Activated CD4-positive, alpha-beta T cell treated with anti-CD3 and anti-CD28 coated beads, Interleukin-2, amount 50 U/mL, for 1 hour (primary cell): Measurements from ENCODE around the gene GINS2.

ENCODE experiments used
- DNase-seq: peaks from one replicate; pipeline ENCODE4 v3.0.0-alpha.2; 2020

The GINS2 gene

DNA sequence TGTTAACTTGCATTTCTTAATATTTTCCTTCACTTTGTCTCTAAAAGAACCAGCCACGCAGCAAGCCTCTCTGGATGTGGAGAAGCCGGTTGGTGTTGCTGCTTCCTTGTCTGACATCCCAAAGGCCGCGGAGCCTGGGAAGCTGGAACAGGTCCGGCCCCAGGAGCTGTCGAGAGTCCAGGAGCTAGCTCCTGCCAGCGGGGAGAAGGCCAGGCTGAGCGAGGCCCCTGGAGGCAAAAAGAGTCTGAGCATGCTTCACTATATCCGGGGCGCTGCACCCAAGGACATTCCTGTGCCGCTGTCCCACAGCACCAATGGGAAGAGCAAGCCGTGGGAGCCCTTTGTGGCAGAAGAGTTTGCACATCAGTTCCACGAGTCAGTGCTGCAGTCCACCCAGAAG is 22.8 kb downstream of the GINS2 start:
- DNase-seq: no peak

- no peak for DNase-seq
Measured at GRCh38 chr16:85665373-85665740, 23.4 kb downstream of the GINS2 start.

GRCh38 chr16:85664580-85665372 is 24.0 kb downstream of the GINS2 start:
- no peak for DNase-seq

DNA sequence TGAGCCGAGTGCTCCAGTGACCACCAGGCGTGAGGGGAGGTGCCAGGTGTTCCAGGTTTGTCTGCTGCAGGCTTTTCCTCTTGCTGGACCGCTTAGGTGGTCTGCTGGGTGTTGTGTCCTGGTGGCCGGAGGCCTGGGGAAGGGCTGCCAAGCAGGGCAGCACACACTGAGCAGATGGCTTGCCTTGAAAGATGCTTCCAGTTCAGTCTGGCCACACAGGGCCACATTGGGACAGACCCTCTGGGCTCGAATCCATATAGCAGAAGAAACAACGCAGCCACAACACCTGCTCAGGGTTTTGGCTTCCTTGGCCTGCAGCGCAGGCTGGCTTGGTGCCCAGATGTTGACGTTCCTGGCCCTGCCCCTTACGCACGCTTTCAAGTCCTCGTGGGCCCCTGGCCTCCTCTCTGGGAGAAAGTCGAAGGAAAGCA is 24.8 kb downstream of the GINS2 start:
- DNase-seq: no peak

- no peak for DNase-seq
Measured at GRCh38 chr16:85662976-85663830, 25.6 kb downstream of the GINS2 start.

GRCh38 chr16:85662482-85662812 is 26.3 kb downstream of the GINS2 start:
- no peak for DNase-seq

DNA sequence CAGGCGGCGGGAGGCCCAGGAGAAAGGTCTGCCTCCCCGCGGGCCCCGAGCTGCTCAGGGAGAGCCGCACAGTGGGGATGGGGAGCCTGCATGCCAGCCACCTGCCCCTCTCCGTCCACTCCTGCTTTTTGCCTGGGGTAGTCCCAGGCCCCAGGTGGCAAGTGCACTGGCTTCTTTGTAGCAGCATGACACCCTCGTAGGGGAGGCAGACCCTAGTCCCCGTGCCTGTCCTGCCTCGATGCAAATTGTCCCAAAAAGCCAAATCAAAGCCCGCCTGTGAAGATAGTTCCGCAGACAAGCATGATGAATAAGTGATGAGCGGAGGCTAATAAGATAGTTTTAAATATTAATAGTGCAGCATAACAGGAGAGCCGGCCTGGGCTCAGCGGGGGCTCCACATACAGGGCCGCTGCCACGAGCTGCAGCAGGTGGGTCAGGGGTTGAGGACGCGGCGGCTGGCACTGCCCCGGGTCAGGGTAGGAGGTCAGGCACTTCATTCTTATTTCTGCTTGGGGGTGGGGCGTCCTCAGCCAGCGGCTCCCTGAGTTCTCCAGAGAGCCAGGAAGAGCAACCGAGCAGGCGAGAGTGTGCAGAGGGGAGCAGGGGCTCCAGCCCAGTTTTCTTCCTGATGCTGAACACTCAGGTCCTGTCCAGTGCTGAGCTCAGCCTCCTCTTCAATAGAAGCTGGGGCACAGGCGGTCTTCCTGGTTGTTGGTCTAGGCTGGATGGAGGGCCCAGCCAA is 26.8 kb downstream of the GINS2 start:
- no peak for DNase-seq

DNA sequence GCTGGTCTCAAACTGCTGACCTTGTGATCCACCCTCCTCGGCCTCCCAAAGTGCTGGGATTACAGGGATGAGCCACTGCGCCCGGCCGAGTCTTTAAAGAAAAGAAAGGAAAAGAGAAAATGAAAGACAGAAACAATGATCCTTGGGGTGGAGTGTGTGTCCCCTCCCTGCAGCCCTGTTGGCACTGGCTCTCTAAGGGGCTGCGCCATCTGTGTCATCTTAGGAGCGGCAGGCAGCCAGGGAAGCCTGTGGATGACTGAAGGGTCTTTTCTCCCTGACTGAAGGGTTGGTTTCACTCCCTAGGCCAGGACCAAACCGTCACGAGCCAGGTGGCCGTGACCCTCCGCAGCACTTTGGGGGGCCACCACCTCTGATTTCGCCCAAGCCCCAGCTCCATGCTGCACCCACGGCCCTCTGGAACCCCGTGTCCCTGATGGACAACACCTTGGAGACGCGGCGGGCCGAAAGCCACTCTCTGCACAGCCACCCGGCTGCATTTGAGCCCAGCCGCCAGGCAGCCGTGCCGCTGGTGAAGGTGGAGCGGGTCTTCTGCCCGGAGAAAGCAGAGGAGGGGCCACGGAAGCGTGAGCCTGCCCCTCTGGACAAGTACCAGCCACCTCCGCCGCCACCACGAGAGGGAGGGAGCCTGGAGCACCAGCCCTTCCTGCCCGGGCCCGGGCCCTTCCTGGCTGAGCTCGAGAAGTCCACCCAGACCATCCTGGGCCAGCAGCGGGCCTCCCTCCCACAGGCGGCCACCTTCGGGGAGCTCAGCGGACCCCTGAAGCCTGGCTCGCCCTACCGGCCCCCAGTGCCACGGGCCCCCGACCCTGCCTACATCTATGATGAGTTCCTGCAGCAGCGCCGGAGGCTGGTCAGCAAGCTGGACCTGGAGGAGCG is 27.7 kb downstream of the GINS2 start:
- no peak for DNase-seq

DNA sequence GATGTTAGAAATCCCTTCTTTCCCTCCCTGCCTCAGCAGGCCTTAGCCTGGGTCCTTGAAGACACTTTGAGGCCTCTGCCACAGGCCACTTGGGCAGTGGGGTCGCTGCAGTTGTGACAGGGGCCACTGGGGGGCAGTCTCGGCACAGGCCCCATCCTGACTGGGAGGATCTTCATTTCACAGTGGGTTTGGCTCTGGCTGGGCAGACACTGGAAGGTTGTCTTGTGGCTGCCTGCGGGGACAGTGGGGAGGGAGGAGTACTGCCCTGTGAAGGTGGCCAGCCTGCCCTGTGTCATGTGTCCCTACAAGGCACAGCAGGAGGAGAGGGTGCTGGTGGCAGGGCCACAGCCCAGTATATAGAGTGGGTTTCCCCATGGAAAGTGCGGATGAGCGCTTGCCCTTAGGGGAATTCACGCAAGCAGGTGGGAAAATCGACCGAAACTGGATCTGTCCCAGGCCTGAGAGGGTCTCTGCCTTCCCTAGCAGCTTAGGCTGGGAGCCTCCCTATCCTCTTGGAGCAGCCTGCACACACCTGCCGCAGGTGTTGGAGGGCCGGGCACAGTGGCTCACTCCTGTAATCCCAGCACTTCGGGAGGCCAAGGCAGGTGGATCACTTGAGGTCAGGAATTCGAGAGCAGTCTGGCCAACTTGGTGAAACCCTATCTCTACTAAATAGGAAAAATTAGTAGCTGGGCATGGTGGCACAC is 28.8 kb downstream of the GINS2 start:
- peak; percentile 61 for DNase-seq

DNA sequence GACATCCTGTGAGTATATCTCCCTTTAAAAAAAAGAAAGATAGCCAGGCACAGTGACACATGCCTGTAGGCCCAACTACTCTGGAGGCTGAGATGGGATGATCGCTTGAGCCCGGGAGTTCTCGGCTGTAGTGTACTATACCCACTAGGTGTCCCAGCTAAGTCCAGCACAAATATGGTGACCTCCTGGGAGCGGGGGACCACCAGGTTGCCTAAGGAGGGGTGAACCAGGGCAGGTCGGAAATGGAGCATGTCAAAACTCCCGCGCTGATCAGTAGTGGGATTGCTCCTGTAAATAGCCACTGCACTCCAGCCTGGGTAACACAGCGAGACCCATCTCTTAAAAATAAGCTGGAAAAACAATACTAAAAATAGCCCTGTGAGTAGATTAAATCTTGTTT is 29.4 kb downstream of the GINS2 start:
- no peak for DNase-seq

- no peak for DNase-seq
Measured at GRCh38 chr16:85658504-85659326, 30.0 kb downstream of the GINS2 start.

DNA sequence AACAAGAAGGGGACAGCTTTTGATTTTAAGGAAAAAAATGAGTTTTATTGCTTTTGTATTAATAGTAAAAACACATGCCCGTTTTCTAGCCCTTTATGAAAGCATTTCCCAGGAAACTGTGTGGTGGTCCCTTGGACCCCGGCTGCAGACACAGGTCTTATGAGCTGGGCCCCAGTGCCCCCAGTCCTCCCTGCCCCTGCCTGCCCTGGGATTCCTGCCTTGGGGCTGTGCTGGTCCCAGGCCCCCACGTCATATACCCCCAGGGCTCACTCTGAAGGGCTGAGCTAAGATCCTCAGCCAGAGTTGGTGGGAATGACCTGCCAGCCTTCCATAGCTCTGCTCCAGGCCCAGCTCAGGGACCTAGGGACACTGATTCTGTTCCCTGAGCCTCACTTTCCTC is 30.8 kb downstream of the GINS2 start:
- DNase-seq: no peak

DNA sequence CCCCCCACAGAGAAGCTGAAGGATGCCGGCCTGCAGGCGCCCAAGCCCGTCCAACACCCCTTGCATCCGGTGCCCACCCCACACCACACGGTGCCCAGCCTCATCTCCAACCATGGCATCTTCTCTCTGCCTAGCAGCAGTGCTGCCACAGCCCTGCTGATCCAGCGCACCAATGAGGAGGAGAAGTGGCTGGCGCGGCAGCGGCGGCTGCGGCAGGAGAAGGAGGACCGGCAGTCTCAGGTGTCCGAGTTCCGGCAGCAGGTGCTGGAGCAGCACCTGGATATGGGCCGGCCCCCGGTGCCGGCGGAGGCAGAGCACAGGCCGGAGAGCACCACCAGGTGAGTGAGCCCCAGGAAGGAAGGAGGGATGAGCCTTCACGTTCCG is 31.5 kb downstream of the GINS2 start:
- no peak for DNase-seq

DNA sequence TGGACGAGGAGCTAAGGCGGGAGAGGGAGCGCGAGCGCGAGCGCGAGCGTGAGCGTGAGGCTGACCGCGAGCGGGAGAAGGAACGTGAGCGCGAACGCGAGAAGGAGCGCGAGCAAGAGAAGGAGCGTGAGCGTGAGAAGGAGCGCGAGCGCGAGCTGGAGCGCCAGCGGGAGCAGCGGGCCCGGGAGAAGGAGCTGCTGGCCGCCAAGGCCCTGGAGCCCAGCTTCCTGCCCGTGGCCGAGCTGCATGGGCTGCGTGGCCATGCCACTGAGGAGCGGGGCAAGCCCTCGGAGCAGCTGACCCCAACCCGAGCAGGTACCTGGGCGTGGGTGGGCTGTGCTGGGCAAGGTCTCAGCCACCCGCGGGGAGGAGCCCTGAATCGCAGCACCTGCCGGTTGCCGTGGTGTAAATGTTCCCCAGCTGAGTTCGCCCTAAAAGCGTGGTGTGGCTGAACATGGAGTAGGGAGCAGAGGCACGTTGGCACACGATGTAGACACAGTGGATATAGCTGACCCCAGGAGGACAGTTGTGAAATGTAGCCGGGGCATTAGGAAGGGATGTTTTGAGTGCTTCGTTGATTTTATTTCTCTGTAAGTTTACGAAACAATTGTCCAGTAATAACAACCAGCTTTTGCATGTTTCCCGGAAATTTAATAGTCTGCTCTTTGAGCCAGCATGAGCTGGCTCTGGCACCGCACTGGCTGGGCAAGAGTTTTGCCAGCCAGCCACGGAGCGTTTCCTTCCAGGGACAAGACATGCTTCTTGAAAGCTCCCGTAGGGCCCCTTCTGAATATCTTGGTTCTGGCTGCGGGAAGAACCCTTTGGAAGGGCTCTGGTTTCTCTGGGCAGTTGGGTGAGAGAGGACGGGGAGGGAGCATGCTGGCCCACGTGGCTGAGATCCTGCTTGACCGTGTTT is 32.1 kb downstream of the GINS2 start:
- no peak for DNase-seq

GRCh38 chr16:85655216-85656129 is 33.3 kb downstream of the GINS2 start:
- no peak for DNase-seq

GRCh38 chr16:85654251-85655095 is 34.3 kb downstream of the GINS2 start:
- no peak for DNase-seq

DNA sequence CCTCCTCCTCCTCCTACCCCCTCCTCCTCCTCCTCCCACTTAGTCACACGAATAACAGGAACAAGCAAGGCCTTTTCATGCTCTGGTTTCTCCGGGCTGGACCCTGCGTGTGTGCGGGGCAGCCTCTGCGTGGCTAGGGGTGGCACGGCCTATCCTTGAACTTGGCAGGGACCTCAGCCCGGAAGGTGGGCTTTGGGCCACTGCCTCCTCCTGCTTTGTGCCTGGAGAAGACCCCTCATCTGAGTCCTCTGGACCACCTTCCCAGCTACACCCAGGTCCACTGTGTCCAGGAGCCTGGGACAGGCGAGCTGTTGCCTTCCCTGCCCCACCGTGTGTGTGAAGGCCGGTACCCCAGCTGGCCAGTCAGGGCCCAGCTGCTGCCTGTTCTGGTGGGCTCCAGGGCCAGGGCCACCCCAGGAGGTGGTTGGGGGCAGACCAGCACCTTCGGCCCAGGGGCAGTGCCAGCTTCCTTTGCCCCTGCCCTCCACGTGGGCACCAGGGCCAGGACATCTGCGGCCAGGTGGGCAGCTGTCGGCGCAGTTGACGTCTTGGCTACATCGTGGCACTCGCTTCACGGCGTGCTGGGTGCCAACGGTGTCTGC is 35.4 kb downstream of the GINS2 start:
- no peak for DNase-seq
